Stimulated activated CD4-positive, alpha-beta T cell treated with anti-CD3 and anti-CD28 coated beads, Interleukin-15, amount 100 ng/mL, for 48 hours (primary cell): Measurements from ENCODE around the gene PDHB.

Experiments
- DNase-seq, 2 donors: peaks; one replicate each; pipeline ENCODE4 v3.0.0-alpha.2; 2020; ENCODE audit warnings: low read depth in 2 of 2

PDHB gene

DNA sequence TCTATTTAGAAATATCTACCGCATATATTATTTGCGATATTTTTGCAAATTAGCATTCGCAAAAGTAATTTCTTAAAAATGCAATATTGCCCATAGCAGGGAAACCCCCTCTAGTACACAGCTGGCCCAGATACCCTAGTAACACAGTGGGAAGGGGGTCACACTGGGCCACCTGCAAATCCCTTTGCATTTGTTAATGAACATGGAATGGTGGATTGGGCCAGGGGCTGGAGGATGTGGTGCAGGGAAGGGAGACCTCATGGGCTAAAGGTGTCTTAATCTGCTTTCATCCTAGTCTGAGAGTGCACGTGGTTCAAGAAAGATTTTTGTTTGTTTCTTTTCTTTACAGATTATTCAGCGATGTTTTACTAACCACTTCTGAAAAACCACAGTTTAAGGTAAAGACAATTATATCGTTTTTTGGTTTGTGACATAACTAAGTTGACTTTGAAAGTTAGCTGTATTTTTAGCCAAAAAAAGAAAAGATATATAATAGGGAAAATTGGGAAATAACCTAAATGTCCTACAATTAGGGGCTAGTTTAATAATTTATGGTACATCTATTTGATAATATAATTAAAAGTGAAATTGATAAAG is 30.0 kb downstream of the PDHB start:
- no peak for DNase-seq

DNA sequence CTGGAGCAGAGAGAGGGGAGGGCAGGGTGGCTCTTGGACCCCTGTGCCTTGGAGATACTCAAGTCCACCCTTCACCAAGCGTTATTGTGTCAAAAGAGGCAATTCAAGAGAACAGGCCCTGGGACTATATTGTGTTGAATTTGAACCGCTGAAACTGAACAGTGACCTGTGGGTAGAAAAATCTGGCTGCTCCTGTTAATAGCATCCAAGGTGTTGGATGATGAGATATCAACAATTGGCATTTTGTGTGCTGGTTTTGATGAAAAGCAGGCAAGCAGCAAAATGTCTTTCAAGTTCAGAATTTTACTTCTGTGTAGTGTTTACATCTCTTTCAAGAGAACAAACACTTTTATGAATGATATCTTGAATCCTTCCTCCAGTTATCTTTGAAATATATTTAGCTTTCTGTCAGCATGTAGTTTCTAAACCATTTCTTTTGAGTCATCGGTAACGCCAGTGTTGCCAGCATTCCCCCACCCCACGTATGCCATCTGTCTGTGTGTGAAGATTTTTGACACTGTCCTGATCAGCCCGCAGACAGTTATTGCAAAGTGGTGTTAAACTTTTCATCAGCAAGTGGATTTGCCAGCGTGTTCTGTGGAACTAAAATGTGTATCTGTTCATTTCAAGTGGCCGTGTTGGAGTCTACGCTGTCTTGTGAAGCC is 34.8 kb downstream of the PDHB start:
- DNase-seq: no peak

DNA sequence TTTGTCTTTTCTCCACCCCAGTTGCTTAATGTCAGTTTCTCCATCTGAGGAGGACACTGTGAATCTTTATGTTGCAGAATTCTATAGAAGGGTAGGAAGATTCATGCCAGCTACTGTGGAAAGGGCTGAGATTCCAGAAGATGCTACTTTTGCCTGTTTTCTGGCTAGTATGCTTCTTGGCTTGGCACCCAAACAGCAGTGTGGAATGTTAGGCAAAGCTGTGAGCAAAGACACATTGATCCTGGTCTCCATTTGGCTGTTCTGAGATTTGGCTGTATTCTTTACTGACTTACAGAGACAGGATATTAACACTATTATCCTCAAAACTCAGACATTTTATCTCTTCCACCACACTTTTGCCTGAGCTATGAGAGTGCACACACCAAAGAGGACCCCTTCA is 39.3 kb downstream of the PDHB start:
- DNase-seq: no peak

DNA sequence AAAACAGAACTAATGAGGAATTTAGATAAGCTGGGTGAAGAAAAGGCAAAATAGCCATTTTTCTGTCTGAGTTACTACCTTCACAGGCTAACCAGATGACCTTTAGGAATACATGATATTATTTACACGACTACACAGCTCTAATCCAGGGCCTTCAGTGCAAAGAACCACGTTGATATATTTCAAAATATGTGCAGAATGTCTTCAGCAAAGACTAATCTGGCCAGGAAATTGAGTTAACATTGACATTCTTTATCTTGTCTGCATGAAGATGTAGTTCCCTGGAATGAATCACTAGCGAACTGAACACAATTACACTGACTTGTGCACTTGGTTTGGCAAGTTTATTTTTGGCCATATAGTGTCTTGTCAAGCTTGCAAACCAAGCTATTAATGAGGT is 41.5 kb downstream of the PDHB start:
- no peak for DNase-seq

DNA sequence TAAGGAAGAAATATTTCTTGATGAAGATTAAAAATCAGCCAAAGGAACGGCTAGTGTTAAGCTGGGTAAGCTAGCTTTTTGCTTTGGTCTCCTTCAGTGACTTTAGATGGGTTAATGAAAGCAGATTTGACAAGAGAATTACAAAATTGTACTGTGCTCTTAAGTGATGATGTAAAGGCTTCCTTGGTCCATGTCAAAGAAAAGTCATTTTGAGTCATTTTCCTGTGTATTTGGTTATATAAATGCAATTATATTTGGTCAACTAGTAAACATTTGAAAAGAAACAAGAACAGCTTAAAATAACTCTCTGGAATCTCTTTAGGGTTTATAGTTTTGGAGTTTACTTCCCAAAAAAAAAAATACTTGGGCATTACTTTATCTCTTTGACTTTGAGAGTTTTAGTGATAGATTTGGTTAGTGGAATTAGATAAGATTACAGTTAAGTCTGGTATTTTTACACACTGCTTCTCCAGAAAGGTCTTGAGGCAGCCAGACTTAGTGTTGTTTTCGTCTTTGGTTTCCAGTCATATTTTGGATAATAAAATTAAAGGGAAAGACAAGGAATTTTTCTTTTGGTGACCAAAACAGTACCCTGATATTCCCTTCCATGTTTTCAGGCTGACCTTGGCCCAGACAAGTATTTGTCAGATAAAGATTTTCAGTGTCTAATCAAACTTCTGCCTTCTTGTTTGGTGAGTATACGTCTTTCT is 42.3 kb downstream of the PDHB start:
- DNase-seq: no peak

DNA sequence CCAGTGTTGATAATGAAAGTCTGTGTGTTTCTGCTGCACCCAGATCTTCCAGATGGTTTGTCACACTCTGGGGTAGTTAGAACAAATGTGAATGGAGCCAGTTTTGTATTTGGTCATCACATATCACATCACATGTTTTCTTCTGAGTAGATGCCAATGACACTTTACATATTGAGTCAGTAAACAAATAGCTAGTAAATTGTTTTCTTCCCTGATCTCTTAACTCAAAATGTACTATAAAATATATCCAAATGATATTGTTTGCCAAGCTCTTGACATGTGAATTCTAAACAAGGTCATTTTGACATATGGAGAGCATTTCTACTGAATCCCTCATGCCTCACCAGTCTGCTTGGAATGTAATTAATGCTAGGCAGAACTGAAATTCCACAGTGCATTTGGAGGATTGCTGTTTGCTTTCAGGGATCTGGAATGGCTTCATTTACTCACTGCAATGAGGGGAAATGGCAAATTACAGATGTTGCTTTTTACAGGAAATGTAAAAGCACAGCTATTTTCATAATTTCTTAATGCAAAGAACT is 45.0 kb downstream of the PDHB start:
- DNase-seq: no peak

DNA sequence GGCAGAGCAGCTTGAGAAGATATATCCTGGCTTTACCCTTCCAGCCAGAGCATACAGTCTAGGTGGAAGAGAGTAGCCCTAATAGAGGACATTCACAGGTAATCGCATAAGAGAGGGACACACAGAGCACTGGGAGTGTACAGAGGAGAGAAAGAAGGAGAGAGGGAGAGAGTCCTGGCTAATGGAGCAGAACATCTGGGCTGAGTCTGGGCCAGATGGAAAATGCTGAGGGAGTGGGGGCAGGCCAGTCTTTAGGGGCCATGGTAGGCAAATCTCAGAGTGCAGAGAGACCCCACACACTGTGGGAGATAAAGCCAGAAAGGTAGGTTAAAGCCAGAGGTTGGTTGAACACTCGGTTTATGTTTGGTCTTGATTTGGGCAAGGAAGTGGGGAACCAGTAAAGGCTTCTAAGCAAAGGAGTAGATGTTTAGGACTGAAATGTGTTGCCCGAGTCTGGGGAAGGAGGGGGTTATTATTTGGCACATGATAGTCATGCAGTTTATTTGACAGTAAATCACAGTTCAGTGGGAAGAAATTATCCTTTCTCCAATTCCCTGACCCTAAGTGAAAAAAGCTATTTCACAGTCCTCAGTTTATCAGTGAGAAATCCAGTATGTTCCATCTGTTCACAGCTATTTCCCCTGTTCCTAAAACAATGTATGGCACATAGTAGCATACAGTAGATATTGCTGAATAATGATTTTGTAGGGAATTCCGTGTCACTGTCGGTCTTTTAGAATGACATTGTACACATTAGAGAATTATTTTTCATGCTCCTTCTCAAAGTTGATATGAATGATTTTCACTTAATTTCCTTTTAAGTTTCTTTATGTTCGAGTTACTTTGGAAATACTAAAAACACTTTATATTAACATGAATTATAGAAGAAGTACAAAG is 45.7 kb downstream of the PDHB start:
- no peak for DNase-seq

DNA sequence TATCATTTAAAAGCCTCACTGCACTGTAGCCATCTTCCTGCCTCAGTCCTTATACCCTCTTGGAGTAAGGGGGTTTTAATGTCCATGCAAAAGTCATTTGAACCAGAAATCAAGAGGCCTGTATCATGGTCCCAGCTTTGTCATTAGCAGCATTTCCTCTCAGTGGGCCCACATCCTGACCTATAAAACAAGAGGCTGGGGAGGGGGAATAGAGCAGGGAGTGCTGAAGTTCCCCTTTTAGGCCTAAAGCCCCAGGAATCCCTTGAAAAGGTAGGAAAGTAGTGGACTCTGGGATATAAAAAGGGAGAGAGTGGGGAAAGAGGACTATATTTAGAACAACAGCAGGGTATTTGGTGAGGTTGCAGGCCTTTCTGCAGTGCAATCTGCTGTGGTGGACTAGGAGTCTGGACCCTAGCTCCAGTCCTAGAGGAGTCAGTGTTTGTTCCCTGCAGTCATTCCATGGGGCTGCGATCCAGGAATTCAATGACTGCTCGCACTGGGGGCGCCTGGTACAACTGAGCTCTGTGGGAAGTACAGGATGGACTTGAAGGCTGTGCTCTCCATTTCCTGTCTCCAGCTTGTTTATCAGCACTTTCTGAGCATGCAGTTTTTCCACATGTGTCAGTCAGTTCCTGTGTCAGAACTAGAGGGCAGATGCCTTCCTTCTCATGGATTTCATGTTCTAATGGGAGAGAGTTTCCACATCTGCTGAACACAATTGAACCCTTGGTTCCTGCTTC is 46.8 kb downstream of the PDHB start:
- DNase-seq: no peak

DNA sequence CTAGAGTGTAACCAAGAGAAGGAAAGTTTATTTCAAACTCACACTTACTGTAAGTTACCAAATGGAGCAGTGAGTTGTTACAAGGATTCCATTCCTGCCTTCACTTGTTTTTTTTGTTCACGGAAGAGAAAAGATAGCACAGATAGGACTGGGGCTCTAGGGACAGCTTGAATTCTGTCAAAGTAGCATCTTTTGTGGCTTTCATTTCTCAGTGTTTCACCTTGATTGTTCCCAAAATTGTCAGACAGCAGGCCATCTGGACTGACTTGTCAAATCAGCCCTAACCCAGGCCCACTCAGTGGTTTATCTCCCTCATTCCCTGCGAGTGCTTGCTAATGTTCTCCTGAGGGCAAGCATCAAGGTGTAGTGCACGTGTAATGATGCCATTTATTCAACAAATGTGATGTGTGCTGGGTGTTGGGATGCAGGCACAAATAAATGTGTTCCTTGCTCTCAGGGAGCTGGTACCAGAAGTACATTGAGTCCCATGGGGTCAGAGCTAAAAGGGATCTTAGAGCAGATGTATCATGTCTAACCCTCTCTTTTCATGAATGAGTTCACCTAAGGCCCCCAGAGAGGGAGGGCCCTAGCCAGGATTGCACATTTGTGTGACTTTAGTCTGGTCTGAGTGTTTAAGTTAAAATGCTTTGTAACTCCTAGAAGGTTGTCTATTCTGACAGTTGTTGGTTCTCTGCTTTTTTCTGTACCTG is 49.1 kb downstream of the PDHB start:
- no peak for DNase-seq

DNA sequence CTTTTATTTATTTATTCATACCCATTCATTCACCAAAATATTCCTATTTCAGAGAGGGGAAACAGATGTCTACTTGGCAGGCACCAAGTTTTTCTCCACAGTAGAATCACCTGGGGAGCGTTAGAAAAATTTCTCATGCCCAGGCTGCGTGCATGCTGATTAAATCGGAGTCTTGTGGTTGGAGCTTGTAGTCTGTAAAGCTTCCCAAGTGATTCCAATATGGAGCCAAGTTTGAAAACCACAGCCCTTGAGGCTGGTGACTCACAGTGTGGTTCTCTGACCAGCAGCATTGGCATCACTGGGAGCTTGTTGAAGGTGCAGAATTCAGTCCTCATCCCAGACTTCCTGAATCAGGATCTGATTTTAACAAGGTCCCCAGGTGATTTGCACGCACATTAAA is 49.7 kb downstream of the PDHB start:
- no peak for DNase-seq

DNA sequence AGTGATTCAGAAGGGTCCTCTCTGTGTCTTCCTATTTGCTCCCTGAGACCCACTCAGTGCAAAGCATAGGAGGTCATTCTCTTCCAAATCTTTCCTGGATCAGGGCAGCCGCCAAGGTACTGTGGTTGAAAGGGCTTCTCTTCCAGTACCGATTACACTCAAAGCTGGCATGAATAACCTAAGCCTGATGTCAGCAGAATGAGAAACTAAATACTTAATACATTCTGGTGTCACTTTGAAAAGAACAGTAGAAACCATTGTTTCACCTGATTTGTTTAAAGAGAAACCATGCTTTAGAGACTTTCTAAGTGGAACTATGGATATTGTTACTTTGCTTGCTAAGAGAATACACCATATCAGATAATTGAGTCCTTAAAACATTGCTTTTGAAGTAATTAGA is 50.2 kb downstream of the PDHB start:
- DNase-seq: no peak

DNA sequence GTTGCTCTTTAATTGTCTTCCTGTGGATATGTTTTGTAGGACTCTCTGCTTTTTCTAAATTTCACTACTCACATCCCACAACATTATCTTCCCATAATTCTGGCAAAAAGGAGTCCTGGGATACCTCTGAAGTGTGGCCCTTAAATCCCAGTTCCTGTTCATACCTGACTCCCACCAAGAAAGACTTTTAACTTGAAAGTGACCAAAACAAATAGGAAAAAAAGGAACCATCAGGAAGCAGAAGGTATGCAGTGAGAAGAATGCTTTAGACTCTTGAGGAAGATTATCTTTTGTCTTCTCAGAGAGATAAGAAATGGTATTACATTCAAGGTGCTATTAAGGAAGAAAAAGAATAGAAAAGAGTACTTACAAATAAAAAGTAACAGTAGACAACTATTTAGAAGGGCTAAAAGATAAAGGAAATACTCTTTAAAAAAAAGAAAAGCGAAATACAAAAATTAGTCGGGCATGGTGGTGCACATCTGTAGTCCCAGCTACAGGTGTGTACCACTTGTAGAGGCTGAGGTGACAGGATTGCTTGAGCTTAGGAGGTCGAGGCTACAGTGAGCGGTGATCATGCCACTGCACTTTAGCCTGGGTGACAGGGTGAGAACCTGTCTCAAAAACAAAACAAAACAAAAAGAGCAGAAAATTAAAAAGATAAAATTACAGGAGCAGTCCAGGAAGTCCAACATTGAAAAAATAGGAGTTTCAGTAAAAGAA is 54.1 kb downstream of the PDHB start:
- no peak for DNase-seq

DNA sequence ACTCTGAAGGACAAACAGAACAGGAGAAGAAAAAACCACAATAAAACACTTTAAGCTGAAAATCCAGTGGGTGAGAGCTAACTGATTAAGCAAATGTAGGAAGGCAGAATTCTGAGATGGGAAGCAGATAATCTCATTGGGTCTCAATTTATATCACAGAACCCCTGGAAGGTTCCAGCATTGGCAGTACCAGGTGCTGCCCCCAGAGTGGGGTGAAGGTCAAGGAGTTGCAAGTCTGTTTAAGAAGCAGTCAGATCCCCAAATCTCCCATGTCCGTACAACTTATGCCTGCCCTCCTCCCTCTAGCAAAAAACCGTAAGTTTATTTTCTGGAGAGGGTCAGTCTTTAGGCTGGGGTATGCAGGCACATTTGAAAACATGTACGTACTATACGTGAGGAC is 55.9 kb downstream of the PDHB start:
- DNase-seq: no peak
